DND-41 (cell line): ENCODE data around the gene APOE.

ENCODE experiments used
- ATAC-seq: fragments of 200-7000 bp; cut with Tn5 transposase; 3 replicates; pipeline ENCODE4 v1.9.1; 2021; ENCODE audit warnings: low read depth; ENCODE audit not compliant: insufficient read depth
- DNase-seq: peaks from one replicate; pipeline ENCODE4 v3.0.0-alpha.2; 2020
- H2AFZ ChIP-seq: 2 replicates; pipeline ENCODE4 v1.6.0; 2012; ENCODE audit warnings: low read depth, low read length
- H3K27ac ChIP-seq: 2 replicates; pipeline ENCODE4 v1.5.1; 2012; ENCODE audit warnings: low read length, inconsistent platforms
- H3K27me3 ChIP-seq: fragments of 200-600 bp; sonication (generic); 2 replicates; pipeline ENCODE4 v1.6.0; 2012; ENCODE audit warnings: low read length, mild to moderate bottlenecking, inconsistent platforms; ENCODE audit not compliant: insufficient read depth, poor library complexity
- H3K36me3 ChIP-seq: 2 replicates; pipeline ENCODE4 v1.5.1; 2012; ENCODE audit warnings: low read length, inconsistent platforms; ENCODE audit not compliant: insufficient read depth
- H3K4me1 ChIP-seq: 2 replicates; pipeline ENCODE4 v1.5.1; 2012; ENCODE audit warnings: mild to moderate bottlenecking, low read length; ENCODE audit not compliant: insufficient read depth
- H3K4me2 ChIP-seq: 2 replicates; pipeline ENCODE4 v1.6.0; 2012; ENCODE audit warnings: mild to moderate bottlenecking, moderate library complexity, low read length, inconsistent platforms; ENCODE audit not compliant: insufficient read depth
- H3K4me3 ChIP-seq, 2 experiments: fragments of 200-600 bp in 1 of 2; shearing (Covaris generic) in 1 of 2; 2 replicates each; pipeline ENCODE4 v1.5.1; 2012 to 2016; ENCODE audit warnings: inconsistent platforms in 2 of 2, low read length in 2 of 2, mild to moderate bottlenecking in 2 of 2, low read depth in 1 of 2, moderate library complexity in 1 of 2
- H3K79me2 ChIP-seq: 2 replicates; pipeline ENCODE4 v1.6.0; 2012; ENCODE audit warnings: low read length, inconsistent platforms; ENCODE audit not compliant: insufficient read depth
- H3K9ac ChIP-seq: 2 replicates; pipeline ENCODE4 v1.6.0; 2012; ENCODE audit warnings: low read depth, mild to moderate bottlenecking, inconsistent platforms, low read length, moderate library complexity
- H3K9me3 ChIP-seq: 2 replicates; pipeline ENCODE4 v1.5.1; 2012; ENCODE audit warnings: low read length, moderate library complexity, mild to moderate bottlenecking, inconsistent platforms; ENCODE audit not compliant: insufficient read depth, severe bottlenecking
- H4K20me1 ChIP-seq: 2 replicates; pipeline ENCODE4 v1.6.0; 2012; ENCODE audit warnings: low read length; ENCODE audit not compliant: insufficient read depth
- EZH2 ChIP-seq: IDR thresholded peaks from 3 replicates; pipeline ENCODE4 v1.6.1; 2012; ENCODE audit warnings: borderline replicate concordance, low read depth, mild to moderate bottlenecking, moderate library complexity, low read length, inconsistent platforms; ENCODE audit not compliant: severe bottlenecking
- TF ChIP-seq, protein P1 (sequence below): IDR thresholded peaks from 2 replicates; pipeline ENCODE4 v1.5.1; 2012; ENCODE audit warnings: borderline replicate concordance, low read length, moderate library complexity, mild to moderate bottlenecking; ENCODE audit not compliant: poor library complexity, severe bottlenecking; ENCODE audit errors: extremely low read depth

The APOE gene

DNA sequence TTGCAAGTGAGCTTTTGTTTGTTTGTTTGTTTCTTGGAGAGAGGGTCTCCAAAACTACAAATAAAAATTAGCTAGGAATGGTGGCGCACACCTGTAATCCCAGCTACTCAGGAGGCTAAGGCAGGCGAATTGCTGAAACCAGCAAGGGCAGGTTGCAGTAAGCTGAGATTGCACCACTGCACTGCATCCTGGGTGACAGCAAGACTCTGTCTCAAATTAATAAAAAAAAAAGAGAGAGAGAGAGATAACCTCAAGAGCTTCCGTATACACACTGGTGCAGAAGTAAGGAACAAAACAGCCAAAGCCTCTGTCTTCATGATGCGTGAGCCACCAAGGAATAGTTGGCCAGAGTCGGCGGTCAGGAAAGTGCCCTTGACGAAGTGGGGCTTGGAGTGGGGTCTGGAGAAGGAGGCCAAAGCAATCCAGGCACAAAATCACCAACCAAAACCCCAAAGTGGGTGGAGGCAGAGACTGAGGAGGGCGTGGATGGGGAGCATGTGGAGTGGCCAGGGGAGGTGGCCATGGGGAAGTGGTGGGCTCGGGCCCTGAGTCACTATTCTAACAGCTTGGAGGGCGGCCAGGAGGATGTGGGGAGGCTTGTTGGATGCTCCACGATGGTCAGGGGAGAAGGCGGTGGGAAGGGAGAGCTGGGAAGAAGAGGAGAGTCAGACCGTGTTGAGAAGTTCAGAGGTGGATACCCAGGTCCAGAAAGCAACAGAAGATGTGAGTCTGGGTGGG is 35.7 kb upstream of the APOE start:
- no peaks in the 10 kb centered on the region for H3K4me1 ChIP-seq

GRCh38 chr19:44871809-44872208 is 33.8 kb upstream of the APOE start:
- Histone ChIP-seq H3K4me2 (no peak overlapping the region), H3K9me3 (no peaks in the 10 kb centered on the region), H3K27me3 (no peaks in the 10 kb centered on the region), H3K9ac (no peak overlapping the region), H2AFZ (no peak overlapping the region), H3K27ac (no peak overlapping the region), H3K4me3 (no peak overlapping the region), H3K4me1 (no peaks in the 10 kb centered on the region), H3K36me3 (no peaks in the 10 kb centered on the region), H4K20me1 (no peaks in the 10 kb centered on the region), H3K79me2 (no peaks in the 10 kb centered on the region)
- TF ChIP-seq, protein P1, sequence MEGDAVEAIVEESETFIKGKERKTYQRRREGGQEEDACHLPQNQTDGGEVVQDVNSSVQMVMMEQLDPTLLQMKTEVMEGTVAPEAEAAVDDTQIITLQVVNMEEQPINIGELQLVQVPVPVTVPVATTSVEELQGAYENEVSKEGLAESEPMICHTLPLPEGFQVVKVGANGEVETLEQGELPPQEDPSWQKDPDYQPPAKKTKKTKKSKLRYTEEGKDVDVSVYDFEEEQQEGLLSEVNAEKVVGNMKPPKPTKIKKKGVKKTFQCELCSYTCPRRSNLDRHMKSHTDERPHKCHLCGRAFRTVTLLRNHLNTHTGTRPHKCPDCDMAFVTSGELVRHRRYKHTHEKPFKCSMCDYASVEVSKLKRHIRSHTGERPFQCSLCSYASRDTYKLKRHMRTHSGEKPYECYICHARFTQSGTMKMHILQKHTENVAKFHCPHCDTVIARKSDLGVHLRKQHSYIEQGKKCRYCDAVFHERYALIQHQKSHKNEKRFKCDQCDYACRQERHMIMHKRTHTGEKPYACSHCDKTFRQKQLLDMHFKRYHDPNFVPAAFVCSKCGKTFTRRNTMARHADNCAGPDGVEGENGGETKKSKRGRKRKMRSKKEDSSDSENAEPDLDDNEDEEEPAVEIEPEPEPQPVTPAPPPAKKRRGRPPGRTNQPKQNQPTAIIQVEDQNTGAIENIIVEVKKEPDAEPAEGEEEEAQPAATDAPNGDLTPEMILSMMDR: no peak
- TF ChIP-seq EZH2: no peak
- DNase-seq (no peak), ATAC-seq (no peak)

More for the DNA sequence above, 35.7 kb upstream of the APOE start:
- H3K9me3 ChIP-seq: no peaks in the 10 kb centered on the region
- no peak overlapping the region for H3K9ac ChIP-seq
- H3K4me2 ChIP-seq: no peak overlapping the region
- H2AFZ ChIP-seq: no peak overlapping the region
- no peak for DNase-seq
- no peak overlapping the region for H3K4me3 ChIP-seq
- H3K27me3 ChIP-seq: no peaks in the 10 kb centered on the region
- ATAC-seq: no peak
- no peaks in the 10 kb centered on the region for H3K36me3 ChIP-seq
- no peaks in the 10 kb centered on the region for H4K20me1 ChIP-seq
- H3K79me2 ChIP-seq: no peaks in the 10 kb centered on the region
- TF ChIP-seq, protein P1: no peak
- no peak for TF ChIP-seq EZH2
- H3K27ac ChIP-seq: no peak overlapping the region

DNA sequence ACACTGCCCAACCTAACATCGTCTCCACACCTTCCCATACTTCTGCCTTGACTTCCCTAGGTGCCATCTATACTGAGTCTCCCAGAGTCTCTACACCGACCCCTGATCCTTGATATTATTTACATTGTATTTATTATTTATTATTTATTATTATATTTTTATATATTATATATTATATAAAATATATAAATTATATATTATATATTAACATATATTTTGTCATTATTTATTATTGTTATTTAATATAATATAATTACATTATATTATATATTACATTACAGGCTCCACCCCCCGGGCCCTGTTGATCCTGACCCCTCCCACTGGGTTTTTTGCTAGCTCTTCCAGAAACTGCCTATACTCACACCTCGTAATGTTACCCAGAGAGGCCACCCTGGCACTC is 32.9 kb upstream of the APOE start:
- H3K4me2 ChIP-seq: no peak overlapping the region
- H3K36me3 ChIP-seq: no peaks in the 10 kb centered on the region
- no peak overlapping the region for H3K4me3 ChIP-seq
- no peak for ATAC-seq
- H3K4me1 ChIP-seq: no peaks in the 10 kb centered on the region
- no peak overlapping the region for H3K27ac ChIP-seq
- no peaks in the 10 kb centered on the region for H3K9me3 ChIP-seq
- DNase-seq: no peak
- no peak for TF ChIP-seq EZH2
- TF ChIP-seq, protein P1: no peak
- H4K20me1 ChIP-seq: no peaks in the 10 kb centered on the region
- no peak overlapping the region for H3K9ac ChIP-seq
- H3K79me2 ChIP-seq: no peaks in the 10 kb centered on the region
- no peak overlapping the region for H2AFZ ChIP-seq
- no peaks in the 10 kb centered on the region for H3K27me3 ChIP-seq
